GM12801 (cell line): ENCODE results near the gene KCTD11.

Experiments used
- TF ChIP-seq, protein P1 (sequence below): IDR thresholded peaks from one replicate; pipeline ENCODE4 v1.5.1; 2011; ENCODE audit warnings: control low read depth; ENCODE audit not compliant: insufficient read length; ENCODE audit errors: extremely low read depth

The KCTD11 gene

DNA sequence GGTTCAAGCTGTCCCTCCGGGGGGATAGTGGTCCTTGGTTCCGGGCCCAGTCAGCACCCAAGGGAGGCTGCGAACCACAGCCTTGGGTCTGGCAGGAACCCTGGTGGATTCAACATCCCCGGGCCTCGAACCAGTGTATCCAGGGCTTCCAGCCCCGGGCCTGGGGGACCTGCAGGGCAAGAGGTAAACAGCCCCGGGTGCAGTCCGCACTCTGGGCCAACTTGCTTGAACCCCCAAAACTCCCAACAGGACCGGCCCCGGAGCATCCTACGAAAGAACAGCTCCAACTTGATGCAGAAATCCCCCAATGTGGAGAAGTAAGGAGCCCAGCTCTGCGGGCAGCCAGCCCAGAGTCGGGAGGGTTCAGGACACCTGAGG is 21.3 kb upstream of the KCTD11 start:
- TF ChIP-seq, protein P1, sequence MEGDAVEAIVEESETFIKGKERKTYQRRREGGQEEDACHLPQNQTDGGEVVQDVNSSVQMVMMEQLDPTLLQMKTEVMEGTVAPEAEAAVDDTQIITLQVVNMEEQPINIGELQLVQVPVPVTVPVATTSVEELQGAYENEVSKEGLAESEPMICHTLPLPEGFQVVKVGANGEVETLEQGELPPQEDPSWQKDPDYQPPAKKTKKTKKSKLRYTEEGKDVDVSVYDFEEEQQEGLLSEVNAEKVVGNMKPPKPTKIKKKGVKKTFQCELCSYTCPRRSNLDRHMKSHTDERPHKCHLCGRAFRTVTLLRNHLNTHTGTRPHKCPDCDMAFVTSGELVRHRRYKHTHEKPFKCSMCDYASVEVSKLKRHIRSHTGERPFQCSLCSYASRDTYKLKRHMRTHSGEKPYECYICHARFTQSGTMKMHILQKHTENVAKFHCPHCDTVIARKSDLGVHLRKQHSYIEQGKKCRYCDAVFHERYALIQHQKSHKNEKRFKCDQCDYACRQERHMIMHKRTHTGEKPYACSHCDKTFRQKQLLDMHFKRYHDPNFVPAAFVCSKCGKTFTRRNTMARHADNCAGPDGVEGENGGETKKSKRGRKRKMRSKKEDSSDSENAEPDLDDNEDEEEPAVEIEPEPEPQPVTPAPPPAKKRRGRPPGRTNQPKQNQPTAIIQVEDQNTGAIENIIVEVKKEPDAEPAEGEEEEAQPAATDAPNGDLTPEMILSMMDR = no peak

DNA sequence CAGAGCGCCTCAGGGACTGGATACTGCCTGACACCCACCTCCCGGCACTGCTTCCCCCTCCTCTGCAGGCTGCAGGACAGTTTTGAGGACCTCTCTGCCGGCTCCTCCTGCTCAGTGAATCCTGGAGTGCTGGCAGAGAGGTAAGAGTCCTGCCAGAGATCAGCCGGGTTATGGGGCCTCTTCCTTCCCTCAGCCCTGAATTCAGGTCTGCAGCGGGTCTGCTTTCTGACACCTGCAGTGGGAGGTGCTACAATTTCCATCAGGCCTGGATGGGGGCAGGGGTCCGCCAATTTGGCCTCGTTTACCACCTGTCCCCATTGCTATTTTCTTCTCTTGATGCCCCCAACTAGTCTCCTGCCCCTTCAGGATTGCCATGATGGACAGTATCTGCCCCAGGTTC is 19.9 kb upstream of the KCTD11 start:
- TF ChIP-seq, protein P1 = no peak

DNA sequence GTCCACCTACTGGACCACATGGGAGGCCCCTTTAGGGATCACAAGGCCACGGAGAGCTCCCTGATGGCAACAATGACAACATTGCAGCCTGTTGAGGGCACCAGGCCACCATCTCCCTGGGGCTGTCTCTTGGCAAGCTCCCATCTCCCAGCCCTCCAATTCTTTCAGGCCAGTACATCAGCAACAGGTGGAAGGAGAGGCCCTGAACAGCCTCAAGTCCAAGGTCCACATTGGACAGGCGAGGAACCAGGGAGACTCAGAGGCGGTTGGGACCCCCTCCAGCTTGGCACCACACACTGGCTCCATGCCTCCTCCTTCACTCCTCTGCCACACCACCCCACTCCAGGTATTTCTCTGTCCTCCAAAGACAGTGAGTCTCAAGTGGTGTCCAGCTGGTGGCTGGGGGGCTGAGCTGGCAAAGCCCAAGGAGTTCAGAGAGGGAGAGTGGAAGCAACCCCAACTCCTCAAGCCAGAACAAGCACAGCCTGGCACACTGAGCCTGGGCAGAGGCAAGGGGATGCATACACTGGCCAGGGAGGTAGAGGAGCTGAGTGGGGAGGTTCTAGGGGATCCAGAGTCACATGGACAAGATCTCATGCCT is 16.9 kb upstream of the KCTD11 start:
- TF ChIP-seq, protein P1 = no peak

GRCh38 chr17:7336240-7337175 is 15.5 kb upstream of the KCTD11 start, which contains the start of gene ACAP1:
TSS of gene ACAP1 (plus strand) at chr17:7336529. CDS start at chr17:7336735, 206 bp downstream.
- TF ChIP-seq, protein P1 = no peak

DNA sequence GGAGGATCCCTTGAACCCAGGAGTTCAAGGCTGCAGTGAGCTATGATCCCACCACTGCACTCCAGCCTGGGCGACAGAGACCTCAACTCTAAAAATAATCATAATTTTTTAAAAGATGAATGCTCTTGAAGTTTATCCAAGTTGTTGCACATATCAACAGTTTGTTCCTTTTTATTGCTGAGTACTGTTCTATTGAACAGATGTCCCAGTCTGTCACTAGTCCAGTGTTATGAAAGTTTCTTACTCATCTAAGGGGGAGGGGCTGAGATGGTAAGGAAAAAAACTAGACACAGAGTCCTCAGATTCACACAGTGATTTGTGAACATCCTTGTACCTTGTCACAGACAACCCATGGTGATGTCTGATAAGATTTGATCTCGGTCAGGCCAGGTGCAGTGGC is 11.8 kb upstream of the KCTD11 start:
- TF ChIP-seq, protein P1 = no peak

- TF ChIP-seq, protein P1 = no peak
These were observed 10.1 kb upstream of the KCTD11 start for GRCh38 chr17:7341842-7342241.

DNA sequence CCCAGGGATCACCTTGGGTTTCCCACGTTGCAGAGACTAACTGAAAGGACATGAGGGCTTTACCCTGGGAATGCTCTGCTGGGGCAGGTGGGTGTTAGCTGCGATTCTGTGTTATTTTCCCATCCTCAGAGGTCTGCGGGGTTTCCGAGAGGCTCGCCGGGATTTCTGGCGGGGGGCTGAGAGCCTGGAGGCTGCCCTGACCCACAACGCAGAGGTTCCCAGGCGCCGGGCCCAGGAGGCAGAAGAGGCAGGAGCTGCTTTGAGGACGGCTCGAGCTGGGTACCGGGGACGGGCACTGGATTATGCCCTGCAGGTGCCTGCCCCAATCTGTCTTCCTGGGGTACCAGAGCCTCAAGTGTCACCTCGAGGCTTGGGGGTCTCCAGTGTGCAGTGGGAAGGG is 8.7 kb upstream of the KCTD11 start:
- TF ChIP-seq, protein P1 = no peak
